Keratinocyte (primary cell): ENCODE data around the gene PADI4. TPM values are rescaled to one million over a fixed set of nuclear protein-coding genes. Genes with fewer than 3 reads are reported as not detected.

ENCODE experiments used
- DNase-seq: peaks from one replicate; pipeline ENCODE4 v3.0.0-alpha.2; 2011; ENCODE audit warnings: low read depth, missing footprints, low spot score
- FAIRE-seq: peaks from 2 replicates; lab custom pipeline; 2011; peaks lifted over from hg19 to GRCh38; lab: Jason Lieb, UNC
- H2AFZ ChIP-seq: 2 replicates; pipeline ENCODE4 v1.6.0; 2012; ENCODE audit warnings: low read length, control low read depth, inconsistent platforms; ENCODE audit not compliant: control insufficient read depth
- H3K27ac ChIP-seq: 2 replicates; pipeline ENCODE4 v1.5.1; 2011; ENCODE audit warnings: low read length; ENCODE audit not compliant: control insufficient read depth, insufficient read depth
- H3K27me3 ChIP-seq: 3 replicates; pipeline ENCODE4 v1.6.0; 2011; ENCODE audit warnings: low read length; ENCODE audit not compliant: control insufficient read depth, insufficient read depth; ENCODE audit errors: extremely low read depth
- H3K36me3 ChIP-seq, 2 experiments: 2 replicates in 1 of 2; 3 replicates in 1 of 2; pipeline ENCODE4 v1.5.1; 2011; ENCODE audit warnings: low read length in 2 of 2, mild to moderate bottlenecking in 1 of 2; ENCODE audit not compliant: control insufficient read depth in 2 of 2, insufficient read depth in 2 of 2; ENCODE audit errors: extremely low read depth in 1 of 2
- H3K4me1 ChIP-seq: 3 replicates; pipeline ENCODE4 v1.5.1; 2011; ENCODE audit warnings: low read length; ENCODE audit not compliant: control insufficient read depth, insufficient read depth; ENCODE audit errors: extremely low read depth
- H3K4me2 ChIP-seq: 3 replicates; pipeline ENCODE4 v1.6.0; 2011; ENCODE audit warnings: low read depth, low read length; ENCODE audit not compliant: control insufficient read depth, insufficient read depth; ENCODE audit errors: extremely low read depth
- H3K4me3 ChIP-seq, 3 experiments: fragments of 200-600 bp in 1 of 3; sonication (generic) in 1 of 3; 2 replicates in 2 of 3; 3 replicates in 1 of 3; pipeline ENCODE4 v1.5.1; 2011 to 2016; ENCODE audit warnings: low read length in 3 of 3, mild to moderate bottlenecking in 3 of 3, control low read depth in 2 of 3, inconsistent platforms in 1 of 3, low read depth in 1 of 3, mixed read lengths in 1 of 3, mixed run types in 1 of 3, moderate library complexity in 1 of 3; ENCODE audit not compliant: control insufficient read depth in 2 of 3, insufficient read depth in 2 of 3; ENCODE audit errors: extremely low read depth in 1 of 3
- H3K79me2 ChIP-seq: 2 replicates; pipeline ENCODE4 v1.6.0; 2012; ENCODE audit warnings: low read length; ENCODE audit not compliant: control insufficient read depth, insufficient read depth
- H3K9ac ChIP-seq: 3 replicates; pipeline ENCODE4 v1.6.0; 2011; ENCODE audit warnings: low read length; ENCODE audit not compliant: control insufficient read depth, insufficient read depth; ENCODE audit errors: extremely low read depth
- H3K9me1 ChIP-seq: 3 replicates; pipeline ENCODE4 v1.6.0; 2011; ENCODE audit warnings: low read length; ENCODE audit not compliant: control insufficient read depth, insufficient read depth; ENCODE audit errors: extremely low read depth
- H3K9me3 ChIP-seq: 2 replicates; pipeline ENCODE4 v1.5.1; 2012; ENCODE audit warnings: low read depth, low read length; ENCODE audit not compliant: control insufficient read depth
- H4K20me1 ChIP-seq: 3 replicates; pipeline ENCODE4 v1.6.0; 2011; ENCODE audit warnings: low read length; ENCODE audit not compliant: control insufficient read depth, insufficient read depth; ENCODE audit errors: extremely low read depth
- CTCF ChIP-seq, 3 experiments: IDR thresholded peaks in 1 of 3; conservative IDR thresholded peaks in 1 of 3; optimal IDR thresholded peaks in 1 of 3; 2 replicates in 2 of 3; 3 replicates in 1 of 3; pipeline versions ENCODE3 to v1.5.1; 2011; ENCODE audit warnings: low read length in 3 of 3, mild to moderate bottlenecking in 3 of 3, moderate library complexity in 2 of 3, control low read depth in 1 of 3, inconsistent platforms in 1 of 3; ENCODE audit not compliant: insufficient read depth in 2 of 3; ENCODE audit errors: extremely low read depth in 1 of 3
- EZH2 ChIP-seq: IDR thresholded peaks from one replicate; pipeline ENCODE4 v1.6.1; 2012; ENCODE audit warnings: inconsistent platforms, mild to moderate bottlenecking, low read length, moderate library complexity
- dilution Hi-C: fragments of 300-500 bp; cut with MboI; formaldehyde crosslinking; loops from one replicate; pipeline ENCODE4 v1.7.0; 2020; ENCODE audit warnings: low sequenced_read_pairs; ENCODE audit not compliant: extremely low pct_ligation_motif_present
- polyA plus RNA-seq, 5 experiments: library from polyadenylated mRNA; depleted of rRNA in 3 of 5; stranded (reverse) in 3 of 5; stranded (forward) in 1 of 5; unstranded in 1 of 5; fragments of >200 nt; gene quantifications; 1 replicate in 1 of 5; 2 replicates in 3 of 5; 3 replicates in 1 of 5; pipeline versions ENCODE4 v1.2.1 to v1.2.3, GENCODE V29; 2011 to 2012; ENCODE audit warnings: missing spikeins in 2 of 5, low read depth in 1 of 5, low replicate concordance in 1 of 5

PADI4 gene
- polyA plus RNA-seq, 1 donor (not counting 4 experiments of a cell fraction or from before 2014, with no cell fraction given): 0.03 TPM

- Histone ChIP-seq H3K9me3 (no peaks in the 10 kb centered on the region), H3K79me2 (no peaks in the 10 kb centered on the region), H3K9me1 (no peaks in the 10 kb centered on the region), H3K4me1 (peaks cover 14% of the 10 kb centered on the region), H4K20me1 (no peaks in the 10 kb centered on the region), H3K36me3 (no peaks in the 10 kb centered on the region), H3K27ac (peak overlapping the region; percentile 88), H3K9ac (peak overlapping the region; percentile 65), H3K4me3 (peak overlapping the region; percentile 24 to 41 (median 36)), H2AFZ (peak overlapping the region; percentile 61), H3K27me3 (no peaks in the 10 kb centered on the region), H3K4me2 (peak overlapping the region; percentile 59)
- dilution Hi-C loops: no loop called here
- FAIRE-seq: peak; percentile 92
- peak; percentile 88 for DNase-seq
- no peak for TF ChIP-seq EZH2
- no peak for TF ChIP-seq CTCF (optimal IDR thresholded peaks at IDR 0.05 in 1 of 3, IDR thresholded peaks at IDR 0.05 in 1 of 3, conservative IDR thresholded peaks at IDR 0.05 in 1 of 3; ENCODE audit: extremely low read depth in 1 of 3, insufficient read depth in 2 of 3, low read length in 3 of 3)
Measured at GRCh38 chr1:17347769-17348592, 40.0 kb downstream of the PADI4 start.

GRCh38 chr1:17348593-17349234 is 40.7 kb downstream of the PADI4 start:
- Histone ChIP-seq H3K27ac (peak overlapping the region; percentile 88), H3K36me3 (no peaks in the 10 kb centered on the region), H3K27me3 (no peaks in the 10 kb centered on the region), H3K4me2 (no peak overlapping the region), H3K9ac (no peak overlapping the region), H3K4me3 (no peak overlapping the region), H4K20me1 (no peaks in the 10 kb centered on the region), H3K9me1 (no peaks in the 10 kb centered on the region), H3K79me2 (no peaks in the 10 kb centered on the region), H3K4me1 (peaks cover 14% of the 10 kb centered on the region), H3K9me3 (no peaks in the 10 kb centered on the region), H2AFZ (no peak overlapping the region)
- peak; percentile 13 for FAIRE-seq
- no peak for TF ChIP-seq CTCF (optimal IDR thresholded peaks at IDR 0.05 in 1 of 3, IDR thresholded peaks at IDR 0.05 in 1 of 3, conservative IDR thresholded peaks at IDR 0.05 in 1 of 3; ENCODE audit: extremely low read depth in 1 of 3, insufficient read depth in 2 of 3, low read length in 3 of 3)
- no peak for TF ChIP-seq EZH2
- no peak for DNase-seq
- dilution Hi-C loops: no loop called here
